K562 (cell line): ENCODE results near the gene ELMO1. TPM values are rescaled to one million over a fixed set of nuclear protein-coding genes. Genes with fewer than 3 reads are reported as not detected.

ENCODE experiments used
- ATAC-seq: fragments of 200-7000 bp; cut with Tn5 transposase; 3 replicates; pipeline ENCODE4 v1.9.1; 2020; ENCODE audit warnings: moderate library complexity
- BruUV-seq: library from RNA; stranded (reverse); fragments of 400-500 nt; replicated peaks from 2 replicates; lab custom pipeline; 2021; lab: Mats Ljungman, UMichigan
- CTCF ChIA-PET: fragments of 300-600 bp; formaldehyde crosslinking; extraction: SDS; loops from one replicate; lab custom pipeline; 2021; ENCODE audit warnings: low intra/inter-chr PET ratio; lab: Yijun Ruan, JAX
- POLR2A ChIA-PET: fragments of 300-600, 350-650 bp; sonication (Branson Sonifier 250); formaldehyde crosslinking; extraction: SDS; loops from one replicate; lab custom pipeline; 2021; ENCODE audit warnings: antibody characterized with exemption, inconsistent platforms; lab: Yijun Ruan, JAX
- DNase-seq, 4 experiments: peaks; one replicate each; pipeline versions ENCODE4 v3.0.0 to v3.0.0-alpha.2; 2011 to 2018; ENCODE audit warnings: low spot score in 3 of 4, mixed read lengths in 3 of 4; ENCODE audit errors: extremely low read depth in 1 of 4
- FAIRE-seq: peaks from 2 replicates; lab custom pipeline; 2011; peaks lifted over from hg19 to GRCh38; lab: Jason Lieb, UNC
- H2AFZ ChIP-seq: 2 replicates; pipeline ENCODE4 v1.6.0; 2011; ENCODE audit warnings: low read depth, low read length, control low read depth, inconsistent platforms
- H3K27ac ChIP-seq: fragments of 200-600 bp; 3 replicates; pipeline ENCODE4 v1.8.0; 2011; ENCODE audit warnings: low read depth, mild to moderate bottlenecking, control low read depth, inconsistent platforms, low read length, moderate library complexity, mixed read lengths; ENCODE audit errors: extremely low read depth
- H3K27me3 ChIP-seq, 2 experiments: fragments of 300-600 bp in 1 of 2; 2 replicates in 1 of 2; 3 replicates in 1 of 2; pipeline versions ENCODE4 v1.6.0 to v1.8.0; 2011; ENCODE audit warnings: inconsistent platforms in 2 of 2, low read length in 2 of 2, mild to moderate bottlenecking in 1 of 2, mixed read lengths in 1 of 2, moderate library complexity in 1 of 2; ENCODE audit not compliant: control insufficient read depth in 2 of 2, insufficient read depth in 2 of 2
- H3K36me3 ChIP-seq: fragments of 300-600 bp; 3 replicates; pipeline ENCODE4 v1.8.0; 2011; ENCODE audit warnings: mild to moderate bottlenecking, low read length, inconsistent platforms; ENCODE audit not compliant: control insufficient read depth, insufficient read depth
- H3K4me1 ChIP-seq, 2 experiments: fragments of 200-600 bp in 1 of 2; replicated peaks in 1 of 2; 2 replicates in 1 of 2; 3 replicates in 1 of 2; pipeline versions ENCODE4 v1.5.1 to v1.8.0; 2011; ENCODE audit warnings: inconsistent platforms in 2 of 2, low read length in 2 of 2, mild to moderate bottlenecking in 1 of 2, mixed read lengths in 1 of 2, moderate library complexity in 1 of 2; ENCODE audit not compliant: control insufficient read depth in 2 of 2, insufficient read depth in 2 of 2
- H3K4me2 ChIP-seq: 2 replicates; pipeline ENCODE4 v1.6.1; 2011; ENCODE audit warnings: low read length, control low read depth, inconsistent platforms, mixed read lengths; ENCODE audit not compliant: insufficient read depth
- H3K4me3 ChIP-seq: fragments of 200-600 bp; sonication (generic), shearing (Covaris generic); 2 replicates; pipeline ENCODE4 v1.5.1; 2016; ENCODE audit warnings: control low read depth, inconsistent platforms
- H3K79me2 ChIP-seq: fragments of 200-600 bp; 3 replicates; pipeline ENCODE4 v1.8.0; 2011; ENCODE audit warnings: low read length, inconsistent platforms; ENCODE audit not compliant: control insufficient read depth, insufficient read depth
- H3K9ac ChIP-seq, 2 experiments: 2 replicates each; pipeline versions ENCODE4 v1.6.0 to v1.6.1; 2011; ENCODE audit warnings: low read depth in 2 of 2, low read length in 2 of 2, control low read depth in 1 of 2, inconsistent platforms in 1 of 2, mild to moderate bottlenecking in 1 of 2, mixed read lengths in 1 of 2; ENCODE audit not compliant: insufficient read depth in 1 of 2
- H3K9me1 ChIP-seq: one replicate; pipeline ENCODE4 v1.6.0; 2011; ENCODE audit warnings: inconsistent platforms, mild to moderate bottlenecking, low read length, moderate library complexity; ENCODE audit not compliant: control insufficient read depth, insufficient read depth
- H3K9me3 ChIP-seq: replicated peaks from 2 replicates; pipeline ENCODE4 v1.5.1; 2011; ENCODE audit warnings: low read depth, low read length, inconsistent platforms; ENCODE audit not compliant: control insufficient read depth, insufficient read depth
- H4K20me1 ChIP-seq: replicated peaks from 2 replicates; pipeline ENCODE4 v1.6.1; 2011; ENCODE audit warnings: low read length, inconsistent platforms, mixed read lengths; ENCODE audit not compliant: control insufficient read depth, insufficient read depth
- CCNT2 ChIP-seq: IDR thresholded peaks from 2 replicates; pipeline ENCODE4 v1.6.1; 2011; ENCODE audit warnings: borderline replicate concordance, low read depth, mild to moderate bottlenecking, moderate library complexity, mixed read lengths, low read length; ENCODE audit not compliant: insufficient read length; ENCODE audit errors: extremely low read depth
- CHD1 ChIP-seq: fragments of 200-600 bp; sonication (generic); IDR thresholded peaks from one replicate; pipeline ENCODE4 v1.6.1; 2012; ENCODE audit warnings: mild to moderate bottlenecking, moderate library complexity, low read length, inconsistent platforms
- HOMEZ ChIP-seq: fragments of 250-450 bp; sonication (Bioruptor Pico); IDR thresholded peaks from 2 replicates; pipeline ENCODE4 v1.4.0; 2020; ENCODE audit warnings: mild to moderate bottlenecking, moderate library complexity
- KDM4B ChIP-seq, 2 experiments: fragments of 450-650 bp in 1 of 2; sonication (generic) in 1 of 2; IDR thresholded peaks; 2 replicates each; pipeline ENCODE4 v1.6.1; 2016 to 2017; ENCODE audit warnings: borderline replicate concordance in 2 of 2, antibody characterized with exemption in 1 of 2, low read depth in 1 of 2, mild to moderate bottlenecking in 1 of 2
- KDM5B ChIP-seq: fragments of 200-600 bp; sonication (generic); IDR thresholded peaks from 2 replicates; pipeline ENCODE4 v1.6.1; 2012; ENCODE audit warnings: low read depth, mild to moderate bottlenecking, moderate library complexity, low read length, control low read depth, inconsistent platforms; ENCODE audit not compliant: insufficient replicate concordance
- NFIX ChIP-seq: fragments of 250-450 bp; sonication (Bioruptor Pico); IDR thresholded peaks from 2 replicates; pipeline ENCODE4 v1.4.0; 2020; ENCODE audit warnings: low read depth, mild to moderate bottlenecking, moderate library complexity
- PHF21A ChIP-seq: fragments of 450-650 bp; IDR thresholded peaks from 2 replicates; pipeline ENCODE4 v1.6.1; 2017; ENCODE audit warnings: low read depth, borderline replicate concordance
- POLR3G ChIP-seq: IDR thresholded peaks from 2 replicates; pipeline ENCODE4 v1.6.1; 2011; ENCODE audit not compliant: insufficient read length, insufficient replicate concordance; ENCODE audit errors: extremely low read depth
- RNF2 ChIP-seq: sonication (generic); IDR thresholded peaks from 2 replicates; pipeline ENCODE4 v1.6.1; 2016
- TBL1XR1 ChIP-seq, 2 experiments: IDR thresholded peaks; 2 replicates each; pipeline ENCODE4 v1.6.1; 2012; ENCODE audit warnings: improper control_type of control experiment in 2 of 2, low read length in 2 of 2, mild to moderate bottlenecking in 1 of 2
- XRCC4 ChIP-seq: IDR thresholded peaks from one replicate; pipeline ENCODE4 v1.6.1; 2011; ENCODE audit not compliant: insufficient read depth, insufficient read length; ENCODE audit errors: extremely low read depth
- ZFP36 ChIP-seq: fragments of 150-350 bp; IDR thresholded peaks from 2 replicates; pipeline ENCODE4 v1.6.1; 2018; ENCODE audit warnings: low read length, low read depth; ENCODE audit not compliant: partially characterized antibody
- ZKSCAN3 ChIP-seq: fragments of 250-450 bp; sonication (Bioruptor Pico); IDR thresholded peaks from 2 replicates; pipeline ENCODE4 v1.4.0; 2020
- ZNF140 ChIP-seq: fragments of 250-450 bp; sonication (Bioruptor Pico); IDR thresholded peaks from 2 replicates; pipeline ENCODE4 v1.8.0; 2021; ENCODE audit warnings: moderate library complexity, mild to moderate bottlenecking, inconsistent platforms
- ZNF282 ChIP-seq: sonication (generic); formaldehyde crosslinking; IDR thresholded peaks from 2 replicates; pipeline ENCODE4 v1.8.1; 2023; ENCODE audit warnings: missing genetic modification reagents
- ZNF431 ChIP-seq: sonication (generic); formaldehyde crosslinking; IDR thresholded peaks from 2 replicates; pipeline ENCODE4 v1.8.0; 2022; ENCODE audit warnings: mild to moderate bottlenecking, missing genetic modification reagents
- ZNF583 ChIP-seq: fragments of 250-450 bp; sonication (Bioruptor Pico); IDR thresholded peaks from 2 replicates; pipeline ENCODE4 v1.4.0; 2020
- in situ Hi-C: fragments of 300-500 bp; cut with MboI; formaldehyde crosslinking; loops from 4 replicates; pipeline ENCODE4 v1.15.0; 2018; ENCODE audit warnings: inconsistent platforms, mixed read lengths
- intact Hi-C: fragments of 100-400 bp; cut with micrococcal nuclease; formaldehyde crosslinking; loops from 2 replicates; pipeline ENCODE4 v1.14.2; 2022
- polyA plus RNA-seq, 8 experiments: library from polyadenylated mRNA; depleted of rRNA in 4 of 8; stranded (reverse) in 5 of 8; unstranded in 3 of 8; fragments of >200 nt; fragmentation: Nextera tagmentation in 2 of 8; fragmentation: Illumina TruSeq in 1 of 8; extraction: Ambion mirVana in 2 of 8; extraction: Trizol in 1 of 8; gene quantifications; 2 replicates each; pipeline versions ENCODE4 v1.2.1 to v1.2.3, GENCODE V29; 2011 to 2014; ENCODE audit warnings: inconsistent platforms in 1 of 8, missing spikeins in 1 of 8
- total RNA-seq, 7 experiments: library from RNA; depleted of rRNA in 6 of 7; stranded (reverse); fragments of >200 nt in 6 of 7; fragmentation: Illumina TruSeq in 2 of 7; extraction: Trizol in 2 of 7; gene quantifications; 2 replicates each; pipeline versions ENCODE4 v1.2.1 to v1.2.3, GENCODE V29; 2011 to 2021; ENCODE audit warnings: low replicate concordance in 1 of 7

Gene ELMO1
- total and polyA plus RNA-seq, 9 of the 15 experiments (the other 6 are each of a cell fraction or from before 2014, with no cell fraction given): 0.36 to 7.2 (median 3.6) TPM

DNA sequence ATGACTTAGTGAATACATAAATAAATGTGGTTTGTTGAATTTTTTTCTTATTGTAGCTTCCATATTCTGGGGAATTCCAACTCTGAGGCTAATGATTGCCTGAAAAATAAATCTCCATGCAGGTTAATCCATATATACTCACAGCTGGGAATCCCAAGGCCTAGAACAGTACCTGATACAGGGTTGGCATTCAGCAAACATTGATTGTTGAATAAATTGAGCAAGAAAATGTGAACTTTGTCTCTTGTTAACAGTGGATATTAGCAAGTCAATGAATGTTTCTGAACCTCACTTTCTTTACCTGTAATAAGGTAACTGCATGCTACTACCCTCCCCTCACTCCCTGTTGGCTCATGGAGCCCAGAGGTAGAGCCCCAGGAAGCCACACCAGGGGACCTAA is 470.8 kb downstream of the ELMO1 start:
- no peaks in the 10 kb centered on the region for H3K9me3 ChIP-seq
- no peak overlapping the region for H3K27ac ChIP-seq
- no peaks in the 10 kb centered on the region for H3K79me2 ChIP-seq
- ATAC-seq (no peak), DNase-seq (no peak), FAIRE-seq (no peak)
- in situ Hi-C loops: no loop called here
- H3K27me3 ChIP-seq: no peaks in the 10 kb centered on the region; a peak in 1 of 5 replicates
- no peaks in the 10 kb centered on the region for H4K20me1 ChIP-seq
- H3K4me1 ChIP-seq: peaks cover 0 to 7% of the 10 kb centered on the region in 2 experiments; a peak in 1 of 5 replicates
- no peak overlapping the region for H3K4me2 ChIP-seq
- no peak overlapping the region for H3K9ac ChIP-seq
- H3K4me3 ChIP-seq: no peak overlapping the region
- ChIA-PET CTCF (no interaction called here), POLR2A (no interaction called here)
- no peaks in the 10 kb centered on the region for H3K36me3 ChIP-seq
- intact Hi-C loops: no loop called here
- TF ChIP-seq ZNF431 (CRISPR knock-in tag) (no peak), ZKSCAN3 (CRISPR knock-in tag) (no peak), NFIX (no peak), KDM4B (IDR thresholded peaks at IDR 0.05; ENCODE audit: borderline replicate concordance in 2 of 2, low read depth in 1 of 2) (no peak), ZFP36 (no peak), CHD1 (no peak), XRCC4 (no peak), TBL1XR1 (IDR thresholded peaks at IDR 0.05; ENCODE audit: low read length in 2 of 2) (no peak), HOMEZ (CRISPR knock-in tag) (no peak), RNF2 (no peak), KDM5B (no peak), ZNF583 (CRISPR knock-in tag) (no peak), ZNF140 (no peak), POLR3G (no peak), ZNF282 (CRISPR knock-in tag) (no peak), CCNT2 (no peak), PHF21A (no peak)
- BruUV-seq: no TSS peak
- no peaks in the 10 kb centered on the region for H3K9me1 ChIP-seq
- no peak overlapping the region for H2AFZ ChIP-seq
